ENCODE data around the gene DLGAP1. TPM values are rescaled to one million over a fixed set of nuclear protein-coding genes. Genes with fewer than 3 reads are reported as not detected.
A peak's percentile ranks its signal among the peaks of the same experiment; 100 is the strongest.
"Not testable (repeated sequence)": the region's sequence is repeated elsewhere in the genome, so short reads cannot be mapped to it uniquely, and the experiment has no call there.

DLGAP1 gene
- total and polyA plus RNA-seq, 2 of the 8 experiments (the other 6 are each of a cell fraction or from before 2014, with no cell fraction given) = 11.8 to 16.9 TPM

GRCh38 chr18:3608099-3608453 is 847.0 kb downstream of the DLGAP1 start:
- 0 out of 2 replicates have a peak overlapping the region, but pooled peaks have one; percentile 2 for H2BK12ac ChIP-seq (ENCODE audit: low read depth, low read length)
- not testable (repeated sequence) for H3K4ac ChIP-seq (replicated peaks; ENCODE audit: insufficient read length, low read depth, low read length); H3K9me3 ChIP-seq (ENCODE audit: insufficient read depth in 2 of 2, low read depth in 1 of 2, low read length in 1 of 2); H3K4me1 ChIP-seq (replicated peaks in 1 of 4; ENCODE audit: control insufficient read depth in 3 of 4, insufficient read depth in 4 of 4, low read length in 3 of 4); FAIRE-seq; H4K5ac ChIP-seq (ENCODE audit: insufficient read length, low read depth, low read length); H3K27ac ChIP-seq (ENCODE audit: low read depth, low read length); H3K27me3 ChIP-seq (replicated peaks in 1 of 4; ENCODE audit: control insufficient read depth in 3 of 4, extremely low read depth in 1 of 4, insufficient read depth in 3 of 4, low read length in 3 of 4); H2BK20ac ChIP-seq (ENCODE audit: low read length); H3K4me3 ChIP-seq (ENCODE audit: extremely low read depth in 1 of 4, insufficient read depth in 2 of 4, low read depth in 3 of 4, low read length in 4 of 4); H4K91ac ChIP-seq (replicated peaks; ENCODE audit: insufficient read length, low read length); H2AFZ ChIP-seq (ENCODE audit: low read length); H2BK15ac ChIP-seq (ENCODE audit: low read length); H2AK5ac ChIP-seq (ENCODE audit: low read depth, low read length); H2BK5ac ChIP-seq (ENCODE audit: low read depth, low read length); DNase-seq (ENCODE audit: low read depth in 1 of 2, low spot score in 2 of 2); H2BK120ac ChIP-seq (replicated peaks; ENCODE audit: low read depth, low read length); H3K9ac ChIP-seq (replicated peaks in 1 of 4; ENCODE audit: extremely low read depth in 1 of 4, low read depth in 3 of 4, low read length in 3 of 4); H3K56ac ChIP-seq (replicated peaks; ENCODE audit: insufficient read length, low read depth, low read length); H3K23ac ChIP-seq (ENCODE audit: insufficient read length); H3K14ac ChIP-seq (ENCODE audit: insufficient read length); H3K4me2 ChIP-seq (ENCODE audit: insufficient read depth in 1 of 2, low read depth in 2 of 2, low read length in 2 of 2); H4K8ac ChIP-seq (ENCODE audit: extremely low read depth, insufficient read depth, low read length); H4K20me1 ChIP-seq (replicated peaks in 1 of 2; ENCODE audit: control insufficient read depth in 1 of 2, insufficient read depth in 2 of 2, low read length in 2 of 2); H3K79me1 ChIP-seq (ENCODE audit: low read depth, low read length); H3K18ac ChIP-seq (ENCODE audit: extremely low read depth, low read length)
- ChIA-PET CTCF (ENCODE audit: partially characterized antibody) (interaction anchor here (0.6 to 2.8 kb wide), 6 partner anchors 14 to 234 kb away, joined by 3 to 22 read pairs (median 4); no protein-coding TSS in a partner anchor), POLR2A (ENCODE audit: partially characterized antibody) (interaction anchor here (0.7 to 4.9 kb wide), 11 partner anchors 9 to 311 kb away, joined by 3 to 32 read pairs (median 5); no protein-coding TSS in a partner anchor)
- H3K23me2 ChIP-seq (ENCODE audit: low read depth, low read length) = peaks cover 20% of the 10 kb centered on the region; the same call in 1 of the 2 replicates
- 91% methylated on average over 6 of the region's 8 CpGs; no CpG with 5 or more reads in 1 of the 2 experiments for WGBS, 2 experiments (ENCODE audit: extremely low coverage in 1 of 2, insufficient coverage in 1 of 2, insufficient read length in 1 of 2, insufficient replicate concordance in 2 of 2, low coverage in 1 of 2, low lambda C conversion rate in 2 of 2, missing lambda C conversion rate in 1 of 2)
- H3K36me3 ChIP-seq (ENCODE audit: control insufficient read depth in 2 of 4, insufficient read depth in 4 of 4, low read length in 3 of 4) = peaks cover 0 to 34% (median 8%) of the 10 kb centered on the region in 4 experiments; a peak in 4 of 8 replicates
- peaks cover 4 to 39% of the 10 kb centered on the region in 2 experiments; a peak in 3 of 4 replicates for H3K79me2 ChIP-seq (ENCODE audit: control insufficient read depth in 1 of 2, insufficient read depth in 2 of 2, low read length in 2 of 2)
